Ectodermal cell (in vitro differentiated cells): ENCODE results near the gene GABRG3.

ENCODE experiments used
- H3K27ac ChIP-seq: 2 replicates; pipeline ENCODE4 v1.7.0; 2013; ENCODE audit warnings: mild to moderate bottlenecking, low read depth, low read length; ENCODE audit not compliant: insufficient read depth, poor library complexity, severe bottlenecking
- H3K27me3 ChIP-seq: 2 replicates; pipeline ENCODE4 v1.7.0; 2013; ENCODE audit warnings: mild to moderate bottlenecking, low read length; ENCODE audit not compliant: insufficient read depth, control insufficient read depth, poor library complexity, severe bottlenecking
- H3K36me3 ChIP-seq: one replicate; pipeline ENCODE4 v1.7.0; 2013; ENCODE audit warnings: low read length; ENCODE audit not compliant: control insufficient read depth, insufficient read depth
- H3K4me1 ChIP-seq: one replicate; pipeline ENCODE4 v1.7.0; 2013; ENCODE audit warnings: low read length; ENCODE audit not compliant: control insufficient read depth, insufficient read depth
- H3K4me3 ChIP-seq: 2 replicates; pipeline ENCODE4 v1.7.0; 2013; ENCODE audit warnings: low read depth, low read length, control low read depth; ENCODE audit not compliant: insufficient read depth
- H3K9me3 ChIP-seq: 2 replicates; pipeline ENCODE4 v1.7.0; 2013; ENCODE audit warnings: mild to moderate bottlenecking, low read length, moderate library complexity; ENCODE audit not compliant: control insufficient read depth
- WGBS, 2 experiments: methylation state at CpG; one replicate each; pipeline ENCODE4 v1.1.7; 2013; ENCODE audit warnings: missing lambda C conversion rate in 2 of 2; 5-methylcytosine and 5-hydroxymethylcytosine counted together

Gene GABRG3

DNA sequence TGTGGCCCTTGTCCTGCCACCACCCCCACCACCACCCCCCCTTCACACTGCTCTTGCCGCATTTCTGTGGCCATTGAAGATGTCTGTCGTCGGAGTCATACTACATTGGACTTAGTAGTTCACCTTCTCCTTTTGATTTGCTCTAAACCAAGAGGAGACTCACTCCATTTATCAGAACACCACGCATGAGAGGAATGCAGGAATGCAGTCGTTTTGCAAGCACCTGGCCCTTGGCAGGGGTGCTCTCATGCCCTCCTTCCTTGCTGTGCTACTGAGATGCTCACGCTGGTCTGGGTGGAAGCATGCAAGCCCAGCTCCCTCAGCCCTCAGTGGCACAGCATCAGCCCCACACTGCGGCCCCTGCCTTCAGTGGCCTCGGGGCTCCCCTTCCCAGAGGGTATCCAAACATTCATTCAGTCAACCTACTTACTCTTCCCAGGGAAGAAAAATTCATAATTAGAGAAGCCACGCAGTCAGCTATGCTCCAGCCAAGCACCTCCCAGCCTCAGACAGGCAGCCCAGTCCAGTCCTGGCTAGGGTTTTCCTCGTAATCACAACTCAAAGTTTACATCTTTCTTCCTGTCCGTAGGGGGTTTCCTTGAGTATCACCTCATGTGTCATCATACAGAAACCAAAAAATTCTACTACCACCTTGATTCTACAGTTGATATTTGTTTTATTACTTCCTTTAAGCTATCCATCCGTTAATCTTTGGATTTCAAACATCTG lies 520.0 kb downstream of the GABRG3 start:
- Histone ChIP-seq H3K27me3 (no peaks in the 10 kb centered on the region), H3K36me3 (no peaks in the 10 kb centered on the region), H3K4me3 (no peak overlapping the region), H3K27ac (no peak overlapping the region), H3K4me1 (peaks cover 13% of the 10 kb centered on the region), H3K9me3 (no peaks in the 10 kb centered on the region)
- WGBS, 2 experiments = 79 to 81% methylated on average over 12 of the region's 12 CpGs

DNA sequence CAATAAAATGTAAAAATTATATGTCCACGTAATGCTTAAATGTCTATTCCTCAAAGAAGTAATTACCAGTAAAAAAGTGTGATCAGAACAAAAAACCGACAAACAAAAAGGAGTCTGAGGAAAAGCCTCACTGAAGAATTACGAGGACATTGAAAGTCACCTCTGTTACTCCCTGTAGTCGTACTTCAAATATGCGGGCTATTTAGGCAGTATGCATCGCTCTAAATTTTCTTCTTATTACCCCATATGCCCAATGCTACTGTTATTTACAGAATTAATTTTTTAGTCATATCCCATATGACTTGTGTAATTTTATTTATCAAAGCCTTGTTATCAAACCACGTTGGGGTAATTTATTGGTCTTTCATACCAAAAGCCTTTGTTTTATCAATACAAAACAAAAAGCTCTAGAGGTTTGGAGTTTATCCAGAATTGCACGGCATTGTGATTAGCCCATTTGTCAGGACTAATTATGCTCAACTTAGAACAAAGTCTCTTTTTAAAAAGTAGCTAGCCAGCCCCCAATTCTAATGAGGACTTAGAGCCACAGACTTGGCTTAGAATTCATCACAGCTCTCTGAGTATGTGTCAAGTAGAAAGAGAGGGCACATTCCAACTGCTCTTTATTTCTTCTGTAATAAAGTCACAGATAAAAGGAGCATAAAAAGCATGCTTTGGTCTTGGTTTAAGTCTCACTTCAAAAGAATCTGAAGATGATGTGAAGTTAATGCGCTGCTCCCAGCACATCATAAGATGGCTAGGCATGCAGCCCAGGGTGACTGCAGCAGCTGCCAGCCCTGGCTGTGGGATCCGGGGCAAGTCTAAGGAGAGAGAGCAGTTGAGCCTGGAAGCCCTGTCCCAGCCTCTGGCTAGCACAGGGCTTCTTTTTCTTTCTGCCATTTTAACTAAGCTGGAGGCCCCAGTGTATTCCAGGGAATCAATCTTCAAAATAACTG lies 521.0 kb downstream of the GABRG3 start:
- no peaks in the 10 kb centered on the region for H3K27me3 ChIP-seq
- H3K27ac ChIP-seq = peak overlapping the region; percentile 16
- peaks cover 16% of the 10 kb centered on the region for H3K4me1 ChIP-seq
- WGBS, 2 experiments = 83 to 89% methylated on average over 9 to 10 of the region's 10 CpGs
- no peak overlapping the region for H3K4me3 ChIP-seq
- no peaks in the 10 kb centered on the region for H3K36me3 ChIP-seq
- H3K9me3 ChIP-seq = no peaks in the 10 kb centered on the region

DNA sequence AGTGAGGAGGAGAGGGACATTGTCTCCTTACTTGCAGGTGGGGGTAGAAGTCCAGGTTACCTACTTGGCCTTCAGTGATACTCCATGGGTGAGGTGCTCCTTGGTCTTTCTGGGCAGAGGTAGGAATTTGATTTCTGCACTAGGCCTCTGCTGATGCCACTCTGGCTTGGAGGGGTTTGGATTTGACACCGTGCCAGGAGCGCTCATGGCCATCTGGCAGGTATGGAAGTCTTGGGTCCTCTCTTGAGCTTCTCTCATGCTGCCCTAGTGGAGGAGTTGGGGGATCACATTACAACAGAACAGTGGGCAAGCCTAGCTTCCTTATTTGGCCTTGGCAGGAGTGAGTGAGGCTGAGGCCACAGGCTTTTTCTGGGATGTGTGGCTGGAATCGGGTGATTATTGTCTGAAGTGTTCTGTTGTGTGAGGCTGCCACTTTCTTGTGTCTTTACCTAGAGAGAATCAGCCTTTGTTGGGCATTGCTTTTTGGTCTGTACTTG lies 525.0 kb downstream of the GABRG3 start:
- Histone ChIP-seq H3K4me1 (peaks cover 25% of the 10 kb centered on the region), H3K27ac (no peak overlapping the region), H3K27me3 (no peaks in the 10 kb centered on the region), H3K36me3 (no peaks in the 10 kb centered on the region), H3K9me3 (no peaks in the 10 kb centered on the region), H3K4me3 (no peak overlapping the region)
- WGBS, 2 experiments = 52 to 63% methylated on average over 3 of the region's 3 CpGs

DNA sequence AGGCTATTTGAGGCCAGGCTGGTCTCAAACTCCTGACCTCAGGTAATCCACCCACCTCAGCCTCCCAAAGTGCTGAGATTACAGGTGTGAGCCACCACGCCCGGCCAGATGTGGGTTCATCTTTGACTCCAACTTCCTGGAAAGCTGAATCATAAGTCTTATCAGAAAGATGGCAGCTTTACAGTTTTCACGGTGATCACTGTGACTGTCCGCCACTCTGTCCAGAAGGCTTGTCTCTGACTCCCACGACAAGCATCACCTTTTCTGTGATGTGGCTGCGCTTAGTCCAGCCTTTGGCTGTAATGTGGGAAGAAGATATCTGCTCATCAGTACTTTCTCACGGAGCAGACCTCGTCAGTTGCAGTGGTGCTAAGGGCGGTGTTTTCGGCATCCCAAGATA lies 527.7 kb downstream of the GABRG3 start:
- H3K36me3 ChIP-seq = no peaks in the 10 kb centered on the region
- no peaks in the 10 kb centered on the region for H3K27me3 ChIP-seq
- H3K4me3 ChIP-seq = no peak overlapping the region
- no peaks in the 10 kb centered on the region for H3K9me3 ChIP-seq
- no peak overlapping the region for H3K27ac ChIP-seq
- H3K4me1 ChIP-seq = peaks cover 15% of the 10 kb centered on the region
- 92 to 94% methylated on average over 7 to 9 of the region's 10 CpGs for WGBS, 2 experiments

DNA sequence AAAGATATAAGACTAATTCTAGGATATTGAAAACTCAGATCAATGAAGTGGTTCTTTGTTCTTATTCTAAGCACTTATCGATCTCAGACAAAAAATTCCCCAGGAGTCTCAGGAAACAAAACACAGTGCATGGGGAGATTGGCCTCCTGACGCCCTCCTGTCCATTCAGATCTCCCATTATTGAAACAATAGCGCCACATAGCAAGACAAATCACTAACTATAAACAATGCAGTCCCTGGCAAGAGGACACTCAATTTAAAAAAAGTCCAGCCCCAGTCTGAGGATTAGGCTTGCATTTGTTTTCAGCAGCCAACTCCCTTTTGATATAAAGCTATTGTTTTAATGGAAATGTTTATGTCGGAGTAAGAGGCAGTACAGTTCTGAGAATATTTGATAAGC lies 528.2 kb downstream of the GABRG3 start:
- WGBS, 2 experiments = 41 to 59% methylated on average over 3 to 4 of the region's 4 CpGs
- Histone ChIP-seq H3K4me1 (peaks cover 15% of the 10 kb centered on the region), H3K4me3 (no peak overlapping the region), H3K27me3 (no peaks in the 10 kb centered on the region), H3K9me3 (no peaks in the 10 kb centered on the region), H3K27ac (no peak overlapping the region), H3K36me3 (no peaks in the 10 kb centered on the region)

DNA sequence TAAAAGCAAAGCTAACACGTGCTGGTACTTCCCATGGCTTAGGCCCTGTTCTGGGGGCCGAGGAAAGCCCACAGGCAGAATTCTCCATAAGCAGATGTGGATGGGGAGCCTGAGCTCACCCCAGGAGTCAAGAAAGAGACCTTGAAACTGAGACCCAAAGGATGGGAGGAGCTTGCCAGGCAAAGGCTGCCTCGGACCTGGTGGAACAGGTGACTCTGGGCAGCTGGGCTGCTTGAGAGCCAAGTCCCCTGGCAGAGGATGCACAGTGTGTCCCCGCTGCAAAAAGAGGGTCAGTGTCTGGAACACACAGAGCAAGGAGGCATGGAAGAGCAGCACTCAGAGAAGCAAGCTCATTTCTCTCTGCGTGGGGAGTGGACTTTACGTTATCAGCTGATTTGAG lies 528.7 kb downstream of the GABRG3 start:
- no peaks in the 10 kb centered on the region for H3K27me3 ChIP-seq
- peaks cover 15% of the 10 kb centered on the region for H3K4me1 ChIP-seq
- WGBS, 2 experiments = 66 to 67% methylated on average over 6 of the region's 6 CpGs
- H3K36me3 ChIP-seq = no peaks in the 10 kb centered on the region
- no peak overlapping the region for H3K4me3 ChIP-seq
- peak overlapping the region; percentile 53 for H3K27ac ChIP-seq
- no peaks in the 10 kb centered on the region for H3K9me3 ChIP-seq

DNA sequence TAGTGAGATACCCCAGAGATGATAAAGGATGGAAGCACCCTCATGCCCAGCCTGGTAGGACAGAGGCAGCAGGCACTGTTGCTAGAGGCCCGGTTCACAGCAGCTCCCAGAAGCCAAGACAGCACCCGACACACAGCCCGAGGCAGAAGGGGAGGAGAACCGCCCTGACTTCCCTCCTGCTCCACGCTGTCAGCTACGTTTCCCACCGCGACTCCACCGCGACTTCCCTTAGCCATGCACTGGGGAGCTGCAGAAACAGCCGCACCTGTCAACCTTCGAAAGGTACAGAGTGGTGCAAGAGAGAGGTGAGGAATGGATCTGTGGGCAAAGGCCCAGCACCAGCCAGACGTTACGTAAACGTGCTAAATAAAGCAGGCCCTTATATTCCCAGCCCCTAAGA lies 529.2 kb downstream of the GABRG3 start:
- no peak overlapping the region for H3K4me3 ChIP-seq
- no peaks in the 10 kb centered on the region for H3K36me3 ChIP-seq
- no peaks in the 10 kb centered on the region for H3K27me3 ChIP-seq
- H3K4me1 ChIP-seq = peaks cover 15% of the 10 kb centered on the region
- no peak overlapping the region for H3K27ac ChIP-seq
- WGBS, 2 experiments = 92% methylated on average over 15 of the region's 15 CpGs
- H3K9me3 ChIP-seq = no peaks in the 10 kb centered on the region

DNA sequence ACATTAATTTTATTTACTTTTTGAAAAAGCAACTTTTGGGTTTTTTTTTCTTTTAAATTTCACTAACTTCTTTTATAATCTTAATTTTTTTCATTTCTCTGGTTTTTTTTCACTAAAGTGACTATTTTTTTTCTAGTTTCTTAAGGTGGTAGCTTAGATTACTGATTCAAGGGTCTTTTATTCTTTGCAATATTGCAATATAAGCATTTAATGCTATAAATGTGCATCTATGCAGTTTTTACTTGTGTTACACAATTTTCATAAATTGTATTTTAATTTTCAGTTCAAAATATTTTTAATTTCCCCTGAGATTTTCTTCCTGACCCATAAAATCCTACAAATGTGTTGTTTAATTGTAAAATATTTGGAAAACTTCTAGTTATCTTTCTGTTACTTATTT lies 535.8 kb downstream of the GABRG3 start:
- H3K36me3 ChIP-seq = no peaks in the 10 kb centered on the region
- no peak overlapping the region for H3K27ac ChIP-seq
- H3K4me3 ChIP-seq = no peak overlapping the region
- H3K9me3 ChIP-seq = no peaks in the 10 kb centered on the region
- H3K27me3 ChIP-seq = no peaks in the 10 kb centered on the region
- no peaks in the 10 kb centered on the region for H3K4me1 ChIP-seq

DNA sequence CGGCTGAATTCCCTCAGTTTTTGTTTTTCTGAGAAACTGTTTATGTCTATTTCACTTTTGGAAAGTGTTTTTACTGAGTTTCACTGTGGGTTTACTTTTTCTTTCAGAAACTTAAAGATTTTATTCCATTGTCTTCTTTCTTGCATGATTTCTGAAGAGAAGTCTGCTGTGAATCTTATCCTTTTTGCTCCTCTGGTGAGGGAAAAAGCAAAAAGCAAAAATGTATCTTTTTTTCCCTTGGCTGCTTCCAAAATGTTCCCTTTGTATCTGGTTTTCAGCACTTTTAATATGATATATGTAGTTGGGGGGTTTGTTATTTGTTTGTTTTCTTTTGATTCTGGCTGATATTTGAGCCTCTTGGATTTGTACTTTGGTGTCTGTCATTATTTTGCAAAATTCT lies 538.0 kb downstream of the GABRG3 start:
- H3K9me3 ChIP-seq = no peaks in the 10 kb centered on the region
- WGBS, 2 experiments = 83 to 96% methylated on average over 1 of the region's 1 CpG

DNA sequence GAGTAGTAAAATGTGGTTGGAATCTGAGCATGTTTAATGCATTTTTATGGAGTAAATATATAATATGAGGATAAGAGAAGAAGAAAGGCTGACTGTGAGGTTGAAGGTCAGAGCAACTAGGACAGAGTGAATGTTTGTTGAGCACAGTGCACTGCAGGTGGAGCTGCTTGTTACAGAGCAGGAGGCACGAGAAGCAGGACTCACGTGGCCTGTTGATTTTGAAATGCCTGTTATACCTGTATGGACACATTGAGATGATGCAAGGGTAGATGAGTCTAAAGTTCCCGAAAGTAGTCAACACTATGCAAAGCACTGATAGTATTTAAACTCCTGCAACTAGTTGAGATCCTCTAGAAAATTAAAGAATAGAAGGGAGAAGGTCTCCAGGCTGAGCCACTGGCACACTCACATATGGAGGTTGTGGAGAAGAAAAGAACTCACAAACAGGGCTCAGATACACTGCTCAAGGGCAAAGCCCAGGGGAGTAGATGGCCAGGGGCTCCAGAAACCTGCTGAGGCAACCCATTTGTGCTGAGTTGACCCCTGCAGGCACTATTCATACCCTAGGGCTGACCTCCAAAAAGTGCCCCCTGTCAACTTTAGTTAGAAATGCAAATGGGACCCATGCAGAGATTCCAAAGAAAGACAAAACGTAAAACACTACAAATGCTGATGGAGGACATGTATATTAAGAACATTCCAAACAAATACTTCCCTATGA lies 541.5 kb downstream of the GABRG3 start:
- H3K27me3 ChIP-seq = no peaks in the 10 kb centered on the region
- H3K27ac ChIP-seq = no peak overlapping the region
- H3K9me3 ChIP-seq = no peaks in the 10 kb centered on the region
- 77 to 80% methylated on average over 4 of the region's 4 CpGs for WGBS, 2 experiments
- no peaks in the 10 kb centered on the region for H3K36me3 ChIP-seq
- H3K4me1 ChIP-seq = no peaks in the 10 kb centered on the region
- no peak overlapping the region for H3K4me3 ChIP-seq

More for the DNA sequence above, 538.0 kb downstream of the GABRG3 start:
- Histone ChIP-seq H3K36me3 (no peaks in the 10 kb centered on the region), H3K27me3 (no peaks in the 10 kb centered on the region), H3K27ac (no peak overlapping the region), H3K4me1 (no peaks in the 10 kb centered on the region), H3K4me3 (no peak overlapping the region)
